Activated T-cell treated with anti-CD3 and anti-CD28 coated beads, Interleukin-2, amount 50 U/mL, for 1 hour (primary cell): ENCODE data around the gene NKX1-1.

Experiments used
- DNase-seq: peaks from one replicate; pipeline ENCODE4 v3.0.0-alpha.2; 2020

Gene NKX1-1

DNA sequence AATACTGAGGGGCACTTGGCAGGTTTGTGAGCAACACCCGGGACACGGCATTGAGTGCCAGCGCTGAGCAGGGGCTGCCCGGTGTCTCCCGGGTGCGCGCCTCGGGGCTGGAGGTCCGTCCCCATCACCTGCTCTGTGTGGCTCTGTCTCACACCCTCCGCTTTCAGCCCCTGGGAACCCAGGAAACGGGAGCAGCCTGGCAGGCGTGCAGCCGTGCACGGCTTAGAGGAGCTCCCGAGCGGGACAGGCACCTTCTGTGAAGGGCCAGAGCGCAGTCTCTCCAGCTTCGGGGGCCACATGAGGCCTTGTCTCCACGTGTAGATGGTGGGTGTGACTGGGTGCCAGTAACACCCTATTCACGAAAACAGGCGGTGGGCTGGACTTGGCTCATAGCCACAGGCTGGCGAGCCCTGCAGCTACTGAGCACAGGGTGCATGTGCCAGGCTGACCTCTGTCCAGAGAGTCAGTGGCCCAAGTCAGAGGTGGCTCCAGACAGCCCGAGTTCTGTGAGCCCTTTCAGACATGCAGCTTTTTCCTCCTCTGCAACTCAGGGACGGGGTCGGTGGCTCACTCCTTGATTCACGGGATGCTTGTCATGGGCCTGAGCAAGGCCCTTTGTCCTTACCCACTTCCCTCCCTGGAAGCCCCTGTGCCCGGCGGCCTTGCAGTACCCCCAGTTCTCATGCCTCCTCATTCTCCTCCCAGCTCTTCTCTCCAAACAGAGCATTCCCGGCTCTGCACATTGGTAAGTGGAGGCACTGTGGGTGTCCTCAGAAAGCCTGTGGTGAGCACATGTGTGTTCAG is 35.7 kb downstream of the NKX1-1 start:
- DNase-seq, result no peak

DNA sequence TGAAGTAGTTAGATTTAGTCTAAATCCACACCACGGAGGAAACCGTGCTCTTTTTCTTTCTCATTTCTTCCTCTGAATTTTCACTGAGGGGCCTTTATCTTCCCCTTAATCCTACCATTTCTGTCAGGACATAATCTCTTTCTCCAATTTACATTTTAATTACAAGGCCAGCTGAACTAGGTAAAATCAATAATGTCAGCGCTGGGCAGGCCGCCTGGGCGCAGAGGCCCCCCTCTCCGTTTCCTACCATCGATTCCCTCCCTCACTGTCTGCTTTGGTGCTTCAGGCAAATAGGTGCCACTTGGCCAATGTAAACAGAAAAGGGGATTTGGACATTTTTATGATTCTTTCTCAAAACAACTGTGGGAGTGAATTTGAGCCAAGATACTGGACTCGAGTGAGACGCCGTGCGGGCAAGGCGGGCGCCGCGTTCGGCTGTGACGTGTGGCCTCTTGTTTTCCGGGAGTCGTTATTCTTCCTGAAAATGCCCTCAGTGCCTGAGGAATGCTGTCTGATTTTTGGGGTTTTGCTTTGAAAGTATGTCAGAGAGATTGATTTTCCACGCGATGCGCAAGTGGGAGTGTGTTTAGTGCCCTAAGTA is 36.7 kb downstream of the NKX1-1 start:
- no peak for DNase-seq

DNA sequence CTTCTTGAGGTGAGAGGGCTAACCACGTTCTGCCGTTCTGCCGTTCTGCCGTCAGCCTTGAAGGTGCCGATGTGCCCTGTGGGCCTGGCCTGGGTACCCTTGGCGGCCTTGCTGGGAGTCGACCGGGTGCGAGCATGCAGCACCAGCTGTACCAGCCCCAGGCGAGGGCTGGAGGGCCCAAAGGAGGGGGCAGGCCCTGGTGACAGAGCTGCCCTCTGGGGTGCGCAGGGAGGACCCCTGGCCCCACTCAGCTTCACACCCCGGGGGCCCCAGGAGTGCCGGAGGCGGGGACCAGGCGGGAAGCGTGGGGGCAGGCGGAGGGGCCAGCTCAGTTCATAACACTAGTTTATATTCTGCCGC is 37.2 kb downstream of the NKX1-1 start:
- no peak for DNase-seq

DNA sequence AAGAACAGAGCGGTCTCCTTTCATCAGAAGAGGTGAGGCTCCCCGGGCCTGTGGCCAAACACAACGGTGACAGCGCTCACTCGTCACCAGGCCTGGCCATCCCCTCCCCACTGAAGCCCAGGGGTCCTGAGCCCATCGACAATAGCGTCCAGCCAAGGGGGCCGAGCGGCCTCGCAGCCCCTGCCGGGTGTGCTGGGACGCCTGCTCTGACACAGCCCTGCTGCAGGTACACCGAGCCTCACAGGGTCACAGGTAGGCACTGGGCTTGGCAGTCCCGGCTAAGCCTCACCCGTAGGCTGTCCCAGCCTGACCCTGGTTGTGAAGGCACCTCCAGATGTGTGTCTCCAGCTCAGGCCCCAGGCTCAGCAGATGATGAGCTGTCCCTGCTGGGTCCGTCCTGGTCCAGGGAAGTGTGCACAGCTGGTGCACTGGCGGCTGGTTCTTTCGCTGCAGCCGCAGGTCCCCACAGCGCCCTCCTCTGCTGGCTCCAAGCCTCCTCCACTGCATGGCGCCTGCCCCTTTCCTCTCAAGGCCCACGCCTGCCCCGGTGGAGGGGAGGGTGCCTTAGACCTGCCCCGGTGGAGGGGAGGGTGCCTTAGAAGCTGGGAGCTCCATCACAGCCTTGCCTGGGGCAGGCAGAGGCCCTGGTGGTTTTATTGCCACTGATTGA is 37.7 kb downstream of the NKX1-1 start:
- no peak for DNase-seq

- no peak for DNase-seq
Observed at GRCh38 chr4:1367936-1368289, 38.3 kb downstream of the NKX1-1 start.

DNA sequence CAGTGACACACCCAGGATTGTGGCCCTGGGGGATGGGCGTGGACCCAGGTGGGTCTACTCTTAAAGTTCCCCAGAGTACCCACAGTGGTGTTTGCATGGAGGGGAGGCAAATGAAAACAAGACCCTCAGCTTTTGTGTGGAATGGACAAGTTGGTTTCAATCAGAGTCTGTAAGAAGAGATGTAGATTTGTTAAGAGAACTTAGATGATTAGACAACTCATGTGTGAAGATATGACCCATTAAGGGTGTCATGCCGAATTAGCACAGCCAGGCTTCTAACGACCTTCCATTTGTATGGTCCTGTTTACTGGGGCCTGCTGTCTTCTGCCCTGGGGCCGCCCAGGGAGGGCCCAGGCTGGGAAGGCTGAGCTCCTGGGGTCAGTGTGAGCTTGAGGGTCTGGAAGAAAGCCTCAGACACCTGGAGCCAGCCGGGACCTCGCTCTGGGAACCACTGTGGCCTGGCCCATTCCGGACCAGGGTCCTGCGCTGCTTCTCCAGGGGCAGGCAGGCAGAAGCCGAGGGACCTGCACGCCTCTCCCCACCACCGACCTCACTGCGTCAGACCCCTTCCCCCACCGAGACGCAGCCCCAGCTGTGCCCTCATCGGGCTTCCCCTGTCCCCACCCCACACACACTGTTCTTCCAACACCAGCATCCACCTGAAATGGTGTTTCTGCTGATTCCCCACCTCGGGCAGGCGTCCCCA is 38.9 kb downstream of the NKX1-1 start:
- DNase-seq, result no peak

DNA sequence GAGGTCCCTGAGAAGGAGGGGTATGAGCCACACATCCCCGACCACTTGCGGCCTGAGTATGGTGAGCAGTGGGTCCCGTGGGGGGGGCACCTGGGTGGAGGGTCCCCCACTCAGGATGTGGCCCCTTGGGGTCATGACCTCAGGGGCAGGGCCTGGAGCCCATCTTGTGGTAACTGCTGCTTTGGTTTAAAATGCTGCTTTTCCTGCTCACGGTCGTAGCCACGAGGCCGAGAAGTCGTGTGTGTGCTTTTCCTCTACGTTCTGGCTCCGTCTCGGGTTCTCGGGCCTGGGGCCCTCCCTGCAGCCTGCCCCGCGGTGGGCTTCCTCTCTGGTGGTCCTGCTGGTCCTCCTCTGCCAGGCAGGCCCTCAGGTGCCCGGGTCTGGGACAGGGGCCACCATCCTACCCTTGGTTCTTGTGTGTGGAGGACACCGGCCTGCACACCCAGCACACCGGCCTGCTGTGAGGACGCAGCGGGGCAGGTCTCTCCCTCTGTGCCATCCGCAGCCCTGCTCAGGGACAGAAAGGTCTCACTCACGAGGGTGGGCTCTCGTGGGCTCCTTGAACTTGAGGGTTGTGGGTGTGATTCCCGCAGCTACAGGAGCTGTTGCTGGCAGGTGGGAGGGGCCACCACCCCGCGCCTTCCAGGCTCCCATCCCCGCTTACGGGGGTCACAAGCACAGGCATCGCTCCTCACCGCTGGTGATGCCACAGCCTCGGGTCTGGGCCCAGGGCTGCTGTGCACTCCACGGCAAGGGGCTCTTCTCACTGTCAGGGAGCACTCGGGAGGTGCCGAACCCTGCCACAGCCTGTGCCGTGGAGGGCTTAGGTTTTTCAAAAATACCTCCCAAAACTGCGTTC is 39.6 kb downstream of the NKX1-1 start:
- no peak for DNase-seq

DNA sequence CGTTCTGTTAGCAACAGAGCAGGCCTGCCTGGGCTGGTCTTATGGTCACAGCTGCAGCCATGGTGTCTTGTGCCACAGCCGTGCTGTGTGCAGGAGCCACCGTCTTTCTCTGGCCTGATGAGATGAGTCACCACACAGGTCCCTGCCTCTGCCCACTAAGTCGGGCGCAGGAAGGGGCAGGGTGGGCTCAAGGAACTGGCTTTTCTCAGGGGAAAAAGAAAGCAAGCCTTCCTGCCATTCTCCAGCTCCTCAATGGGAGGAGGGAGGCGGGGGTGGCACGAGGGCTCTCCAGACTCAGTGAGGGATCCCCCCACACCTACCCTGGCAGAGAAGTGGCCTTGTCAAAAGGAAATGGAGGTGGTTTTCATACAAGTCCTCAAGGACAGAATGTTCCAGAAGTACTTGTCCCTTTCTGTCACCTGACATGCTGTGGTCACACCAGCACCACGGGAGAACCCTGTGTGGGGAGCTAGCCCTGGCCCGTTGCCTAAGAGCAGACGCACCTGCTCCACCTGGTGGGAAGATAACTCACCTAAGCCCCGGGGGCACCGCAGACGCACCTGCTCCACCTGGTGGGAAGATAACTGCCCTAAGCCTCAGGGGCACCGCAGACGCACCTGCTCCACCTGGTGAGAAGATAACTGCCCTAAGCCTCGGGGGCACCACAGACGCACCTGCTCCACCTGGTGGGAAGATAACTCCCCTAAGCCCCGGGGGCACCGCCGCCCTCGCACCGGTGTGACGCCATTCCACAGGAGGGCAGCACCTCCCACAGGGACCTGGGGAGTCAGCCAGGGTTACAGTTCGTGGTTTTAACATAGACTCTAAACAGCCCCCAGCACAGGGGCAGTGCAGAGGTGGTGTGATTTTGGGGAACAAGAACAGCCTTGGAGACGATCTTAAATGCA is 40.7 kb downstream of the NKX1-1 start:
- DNase-seq, result no peak

- no peak for DNase-seq
Observed at GRCh38 chr4:1364748-1365147, 41.5 kb downstream of the NKX1-1 start.

DNA sequence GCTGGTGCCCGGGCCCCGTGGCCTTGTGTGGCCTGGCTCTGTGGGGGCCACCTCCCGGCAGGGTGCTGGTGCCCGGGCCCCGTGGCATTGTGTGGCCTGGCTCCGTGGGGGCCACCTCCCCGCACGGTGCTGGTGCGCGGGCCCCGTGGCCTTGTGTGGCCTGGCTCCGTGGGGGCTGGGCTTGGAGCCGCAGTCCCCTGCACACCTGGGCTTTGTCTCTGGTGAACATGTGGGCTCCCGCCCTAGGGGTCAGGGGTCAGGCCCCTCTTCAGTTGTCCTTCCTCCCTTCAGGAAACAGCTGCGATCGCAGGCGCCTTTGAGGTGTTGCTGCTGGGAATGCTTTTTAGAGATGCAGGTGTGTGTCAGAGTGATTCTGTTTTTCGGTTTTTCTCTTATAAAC is 42.0 kb downstream of the NKX1-1 start:
- no peak for DNase-seq

DNA sequence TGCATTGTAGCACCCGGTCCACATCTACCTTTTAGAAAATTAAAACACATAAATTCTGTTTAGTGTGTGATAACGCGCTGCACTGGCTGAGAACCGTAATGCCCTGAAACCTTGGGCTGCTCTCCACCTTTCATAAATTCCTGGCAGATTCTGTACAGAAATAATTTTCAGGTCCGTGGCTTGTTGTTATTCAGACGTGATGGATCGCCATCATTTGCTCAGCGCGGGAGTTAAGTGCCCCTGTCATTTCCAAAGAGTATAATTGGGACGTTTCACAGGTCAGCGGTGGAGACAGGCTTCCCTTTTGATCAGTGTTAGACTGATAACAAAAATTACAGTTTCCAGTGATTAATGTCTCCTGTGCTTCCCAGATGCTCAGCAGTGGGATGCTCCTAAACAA is 42.7 kb downstream of the NKX1-1 start:
- DNase-seq, result no peak

DNA sequence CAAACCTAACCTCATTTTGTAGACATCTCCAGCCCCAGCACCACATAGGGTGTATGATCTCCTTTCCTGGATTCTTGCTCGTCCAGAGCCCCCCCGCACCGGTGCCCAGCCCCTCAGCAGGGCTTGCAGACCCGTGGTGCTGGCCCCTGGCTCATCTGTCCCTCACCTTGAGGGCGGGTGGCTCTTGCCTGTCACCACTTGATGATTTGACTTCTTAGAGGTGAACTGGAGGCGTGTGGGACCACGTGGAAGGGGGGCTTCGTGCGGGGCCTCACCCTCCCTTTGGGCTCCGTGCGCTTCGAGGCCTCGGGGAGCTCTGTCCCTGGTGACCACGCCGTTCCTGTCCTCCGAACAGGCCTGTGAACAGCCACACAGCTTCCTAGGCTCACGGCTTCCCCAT is 43.7 kb downstream of the NKX1-1 start:
- DNase-seq, result no peak

- DNase-seq, result no peak
Observed at GRCh38 chr4:1362046-1362445, 44.2 kb downstream of the NKX1-1 start.

- no peak for DNase-seq
Observed at GRCh38 chr4:1361431-1361830, 44.8 kb downstream of the NKX1-1 start.

- DNase-seq, result no peak
Observed at GRCh38 chr4:1360423-1361283, 45.6 kb downstream of the NKX1-1 start.

GRCh38 chr4:1359976-1360375 is 46.3 kb downstream of the NKX1-1 start:
- no peak for DNase-seq

GRCh38 chr4:1359144-1359501 is 47.1 kb downstream of the NKX1-1 start:
- DNase-seq, result no peak

DNA sequence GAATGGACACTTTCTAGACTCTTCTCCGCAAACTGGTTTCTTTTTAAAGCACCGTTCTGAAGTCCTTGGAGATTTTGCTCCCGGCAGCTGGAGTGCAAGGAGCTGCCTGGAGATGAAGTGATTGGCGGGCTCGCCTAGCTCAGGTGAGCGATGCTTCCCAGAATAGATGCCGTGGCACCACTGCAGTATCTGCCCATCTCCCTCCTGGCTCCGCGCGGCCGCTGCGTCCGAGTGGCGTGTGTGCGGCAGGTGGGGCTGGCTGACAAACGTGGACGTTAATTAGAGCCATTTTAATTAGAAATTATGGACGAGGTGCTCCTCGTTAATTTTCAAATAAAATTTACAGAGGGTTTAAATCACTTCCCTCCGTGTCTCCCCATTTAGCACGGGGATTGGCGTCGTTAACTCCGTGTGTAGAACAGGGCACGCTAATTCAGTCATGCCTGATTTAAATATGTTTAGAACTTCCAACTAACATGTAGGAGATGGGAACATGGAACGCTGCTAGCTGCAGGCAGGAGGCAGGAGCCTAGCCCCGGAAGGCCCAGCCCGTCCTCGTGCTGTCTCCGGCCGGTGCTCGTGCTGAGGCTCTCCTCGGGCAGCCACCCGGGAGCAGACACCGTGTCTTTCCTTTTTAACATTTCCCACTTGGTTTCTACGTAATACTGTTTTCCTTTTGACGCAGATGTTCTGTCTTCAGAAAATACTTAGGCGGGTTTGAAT is 47.7 kb downstream of the NKX1-1 start:
- DNase-seq, result no peak

DNA sequence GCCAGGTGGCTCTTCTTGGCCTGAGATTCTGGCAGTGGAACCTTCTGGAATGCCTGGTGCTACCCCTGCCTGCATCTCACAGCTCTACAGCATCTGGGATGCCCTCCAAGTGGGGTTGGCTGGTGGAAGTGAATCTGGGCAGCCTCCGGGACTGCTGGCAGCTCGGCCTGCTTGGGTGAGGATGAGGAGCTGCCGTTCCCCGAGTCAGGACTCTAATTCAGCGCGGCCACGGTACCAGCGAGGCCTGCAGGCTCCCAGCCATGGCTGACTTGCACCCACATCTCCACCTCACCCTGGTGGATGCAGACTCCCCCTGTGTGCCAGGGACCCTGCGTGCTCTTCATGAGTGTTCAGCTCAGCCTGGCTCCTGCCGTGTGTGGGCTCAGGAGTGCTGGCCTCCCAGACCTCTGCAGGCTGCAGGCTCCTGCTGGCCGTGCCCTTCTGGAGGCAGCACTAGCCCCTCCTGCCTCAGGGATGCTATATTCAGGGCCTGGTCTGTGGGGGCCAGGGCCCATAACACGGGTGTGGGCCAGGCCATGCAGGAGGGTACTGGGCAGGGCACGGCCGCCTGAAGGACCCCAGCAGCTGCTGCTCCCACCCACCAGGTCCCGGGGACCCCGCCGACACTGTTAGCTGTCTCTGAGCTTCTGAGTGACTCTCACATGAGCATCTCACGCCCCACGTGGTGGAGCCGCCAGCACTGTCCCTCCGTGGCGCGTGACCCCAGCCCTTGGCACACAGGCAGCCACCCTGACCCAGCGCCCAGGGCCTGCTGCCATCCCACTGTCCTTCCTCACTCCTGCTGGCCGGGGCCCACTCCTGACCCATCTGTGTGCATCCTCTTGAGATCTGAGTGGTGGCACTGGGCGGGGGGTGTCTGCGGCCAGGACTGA is 48.6 kb downstream of the NKX1-1 start:
- no peak for DNase-seq
